Panc1 (cell line): Measurements from ENCODE around the gene HIPK2. TPM values are rescaled to one million over a fixed set of nuclear protein-coding genes. Genes with fewer than 3 reads are reported as not detected.

Experiments
- ATAC-seq: fragments of 200-7000 bp; cut with Tn5 transposase; 2 replicates; pipeline ENCODE4 v1.9.1; 2020; ENCODE audit warnings: mild to moderate bottlenecking, moderate library complexity
- BruUV-seq: library from RNA; stranded (reverse); fragments of 400-500 nt; replicated peaks from 2 replicates; lab custom pipeline; 2021; lab: Mats Ljungman, UMichigan
- CTCF ChIA-PET: fragments of 300-600 bp; sonication (Branson Sonifier 250); formaldehyde crosslinking; loops from one replicate; lab custom pipeline; 2022; ENCODE audit warnings: antibody characterized with exemption; lab: Charles Lee
- POLR2A ChIA-PET: fragments of 300-600 bp; sonication (Branson Sonifier 250); formaldehyde crosslinking; loops from one replicate; lab custom pipeline; 2022; ENCODE audit warnings: antibody characterized with exemption; lab: Charles Lee
- DNase-seq: peaks from one replicate; pipeline ENCODE4 v3.0.0-alpha.2; 2010; ENCODE audit warnings: low read depth, low spot score
- H3K27ac ChIP-seq: 2 replicates; pipeline ENCODE4 v1.5.1; 2011; ENCODE audit warnings: mild to moderate bottlenecking, low read length, inconsistent platforms
- H3K27me3 ChIP-seq: fragments of 200-500 bp; sonication (Bioruptor generic); 2 replicates; pipeline ENCODE4 v1.6.0; 2014; ENCODE audit warnings: low read length, inconsistent platforms; ENCODE audit not compliant: control insufficient read depth, insufficient read depth
- H3K36me3 ChIP-seq: fragments of 200-500 bp; sonication (Bioruptor generic); 2 replicates; pipeline ENCODE4 v1.5.1; 2014; ENCODE audit warnings: inconsistent platforms, mild to moderate bottlenecking, low read length, moderate library complexity; ENCODE audit not compliant: control insufficient read depth, insufficient read depth
- H3K4me1 ChIP-seq: 2 replicates; pipeline ENCODE4 v1.5.1; 2011; ENCODE audit warnings: inconsistent platforms, mild to moderate bottlenecking, low read length, moderate library complexity; ENCODE audit not compliant: control insufficient read depth, insufficient read depth
- H3K4me3 ChIP-seq, 2 experiments: 2 replicates each; pipeline ENCODE4 v1.5.1; 2011 to 2012; ENCODE audit warnings: low read depth in 2 of 2, low read length in 2 of 2, mild to moderate bottlenecking in 2 of 2, inconsistent platforms in 1 of 2, moderate library complexity in 1 of 2
- H3K9me3 ChIP-seq: fragments of 200-500 bp; sonication (Bioruptor generic); 2 replicates; pipeline ENCODE4 v1.5.1; 2014; ENCODE audit warnings: low read depth, mild to moderate bottlenecking, inconsistent platforms, low read length, moderate library complexity; ENCODE audit not compliant: control insufficient read depth, insufficient read depth
- POLR2AphosphoS5 ChIP-seq: IDR thresholded peaks from 2 replicates; pipeline ENCODE4 v1.6.1; 2012; ENCODE audit warnings: mild to moderate bottlenecking, low read depth, low read length, moderate library complexity
- SIN3A ChIP-seq: IDR thresholded peaks from 2 replicates; pipeline ENCODE4 v1.6.1; 2012; ENCODE audit warnings: low read depth, mild to moderate bottlenecking, low read length, moderate library complexity, borderline replicate concordance; ENCODE audit not compliant: insufficient read depth
- TCF7L2 ChIP-seq: IDR thresholded peaks from 2 replicates; pipeline ENCODE4 v1.6.1; 2011; ENCODE audit warnings: mild to moderate bottlenecking, low read depth, low read length, inconsistent platforms
- in situ Hi-C: cut with HindIII; loops from 2 replicates; pipeline ENCODE4 v1.10.0; 2016; ENCODE audit warnings: low sequenced_read_pairs, low pct_unique_long_range_greater_than_20kb
- intact Hi-C: fragments of 100-400 bp; cut with micrococcal nuclease; formaldehyde crosslinking; loops from one replicate; pipeline ENCODE4 v1.10.0; 2022; ENCODE audit not compliant: unreplicated experiment
- total RNA-seq: library from RNA; stranded (reverse); gene quantifications from one replicate; pipeline ENCODE4 v1.2.1, GENCODE V29; 2021; ENCODE audit not compliant: unreplicated experiment
- TF ChIP-seq, protein P1 (sequence below), 2 experiments: IDR thresholded peaks; 2 replicates each; pipeline ENCODE4 v1.6.1; 2011 to 2012; ENCODE audit warnings: low read depth in 2 of 2, control low read depth in 1 of 2, low read length in 1 of 2, mild to moderate bottlenecking in 1 of 2, moderate library complexity in 1 of 2; ENCODE audit not compliant: insufficient read depth in 1 of 2
- TF ChIP-seq, protein P2 (sequence below): fragments of 450-650 bp; IDR thresholded peaks from 2 replicates; pipeline ENCODE4 v1.5.1; 2017; ENCODE audit warnings: mild to moderate bottlenecking

HIPK2 gene
- total RNA-seq, 1 experiment from 2014 or later: 34.1 TPM

DNA sequence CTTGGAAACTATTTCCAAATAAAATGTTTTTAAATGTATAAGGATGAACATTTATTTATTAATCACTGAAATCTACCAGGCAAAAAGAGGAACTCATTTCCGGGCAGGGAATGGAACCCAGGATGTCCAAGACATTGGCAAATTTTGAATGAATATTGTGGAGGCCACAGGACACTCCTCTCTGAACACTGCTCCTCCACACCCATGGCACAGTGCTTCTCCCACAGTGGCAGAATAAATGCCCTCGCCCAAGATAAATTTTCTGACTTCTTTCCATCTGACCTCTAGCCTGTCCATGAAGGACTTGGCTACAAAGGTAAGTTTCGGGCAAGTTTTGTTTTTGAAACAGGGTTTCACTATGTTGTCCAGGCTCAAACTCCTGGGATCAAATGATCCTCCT lies 39.0 kb downstream of the HIPK2 start:
- TF ChIP-seq TCF7L2 (no peak), POLR2AphosphoS5 (no peak), SIN3A (no peak)
- TF ChIP-seq, protein P1, sequence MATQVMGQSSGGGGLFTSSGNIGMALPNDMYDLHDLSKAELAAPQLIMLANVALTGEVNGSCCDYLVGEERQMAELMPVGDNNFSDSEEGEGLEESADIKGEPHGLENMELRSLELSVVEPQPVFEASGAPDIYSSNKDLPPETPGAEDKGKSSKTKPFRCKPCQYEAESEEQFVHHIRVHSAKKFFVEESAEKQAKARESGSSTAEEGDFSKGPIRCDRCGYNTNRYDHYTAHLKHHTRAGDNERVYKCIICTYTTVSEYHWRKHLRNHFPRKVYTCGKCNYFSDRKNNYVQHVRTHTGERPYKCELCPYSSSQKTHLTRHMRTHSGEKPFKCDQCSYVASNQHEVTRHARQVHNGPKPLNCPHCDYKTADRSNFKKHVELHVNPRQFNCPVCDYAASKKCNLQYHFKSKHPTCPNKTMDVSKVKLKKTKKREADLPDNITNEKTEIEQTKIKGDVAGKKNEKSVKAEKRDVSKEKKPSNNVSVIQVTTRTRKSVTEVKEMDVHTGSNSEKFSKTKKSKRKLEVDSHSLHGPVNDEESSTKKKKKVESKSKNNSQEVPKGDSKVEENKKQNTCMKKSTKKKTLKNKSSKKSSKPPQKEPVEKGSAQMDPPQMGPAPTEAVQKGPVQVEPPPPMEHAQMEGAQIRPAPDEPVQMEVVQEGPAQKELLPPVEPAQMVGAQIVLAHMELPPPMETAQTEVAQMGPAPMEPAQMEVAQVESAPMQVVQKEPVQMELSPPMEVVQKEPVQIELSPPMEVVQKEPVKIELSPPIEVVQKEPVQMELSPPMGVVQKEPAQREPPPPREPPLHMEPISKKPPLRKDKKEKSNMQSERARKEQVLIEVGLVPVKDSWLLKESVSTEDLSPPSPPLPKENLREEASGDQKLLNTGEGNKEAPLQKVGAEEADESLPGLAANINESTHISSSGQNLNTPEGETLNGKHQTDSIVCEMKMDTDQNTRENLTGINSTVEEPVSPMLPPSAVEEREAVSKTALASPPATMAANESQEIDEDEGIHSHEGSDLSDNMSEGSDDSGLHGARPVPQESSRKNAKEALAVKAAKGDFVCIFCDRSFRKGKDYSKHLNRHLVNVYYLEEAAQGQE (IDR thresholded peaks at IDR 0.05; ENCODE audit: insufficient read depth in 1 of 2, low read depth in 2 of 2, low read length in 1 of 2): no peak
- TF ChIP-seq, protein P2, sequence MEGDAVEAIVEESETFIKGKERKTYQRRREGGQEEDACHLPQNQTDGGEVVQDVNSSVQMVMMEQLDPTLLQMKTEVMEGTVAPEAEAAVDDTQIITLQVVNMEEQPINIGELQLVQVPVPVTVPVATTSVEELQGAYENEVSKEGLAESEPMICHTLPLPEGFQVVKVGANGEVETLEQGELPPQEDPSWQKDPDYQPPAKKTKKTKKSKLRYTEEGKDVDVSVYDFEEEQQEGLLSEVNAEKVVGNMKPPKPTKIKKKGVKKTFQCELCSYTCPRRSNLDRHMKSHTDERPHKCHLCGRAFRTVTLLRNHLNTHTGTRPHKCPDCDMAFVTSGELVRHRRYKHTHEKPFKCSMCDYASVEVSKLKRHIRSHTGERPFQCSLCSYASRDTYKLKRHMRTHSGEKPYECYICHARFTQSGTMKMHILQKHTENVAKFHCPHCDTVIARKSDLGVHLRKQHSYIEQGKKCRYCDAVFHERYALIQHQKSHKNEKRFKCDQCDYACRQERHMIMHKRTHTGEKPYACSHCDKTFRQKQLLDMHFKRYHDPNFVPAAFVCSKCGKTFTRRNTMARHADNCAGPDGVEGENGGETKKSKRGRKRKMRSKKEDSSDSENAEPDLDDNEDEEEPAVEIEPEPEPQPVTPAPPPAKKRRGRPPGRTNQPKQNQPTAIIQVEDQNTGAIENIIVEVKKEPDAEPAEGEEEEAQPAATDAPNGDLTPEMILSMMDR: no peak
- CTCF ChIA-PET: interaction anchor here (0.5 to 0.8 kb wide), 3 partner anchors 13 to 248 kb away, joined by 3 read pairs; no protein-coding TSS in a partner anchor
- Histone ChIP-seq H3K9me3 (peaks cover under 1% of the 10 kb centered on the region; the same call in 1 of the 2 replicates), H3K4me1 (peaks cover 49% of the 10 kb centered on the region), H3K4me3 (no peak overlapping the region), H3K36me3 (no peaks in the 10 kb centered on the region), H3K27me3 (no peaks in the 10 kb centered on the region), H3K27ac (peak overlapping the region; percentile 24; the same call in 1 of the 2 replicates)
- POLR2A ChIA-PET: no interaction called here
- no TSS peak for BruUV-seq
- ATAC-seq (no peak), DNase-seq (no peak)
- in situ Hi-C loops (no loop called here), intact Hi-C loops (no loop called here)

DNA sequence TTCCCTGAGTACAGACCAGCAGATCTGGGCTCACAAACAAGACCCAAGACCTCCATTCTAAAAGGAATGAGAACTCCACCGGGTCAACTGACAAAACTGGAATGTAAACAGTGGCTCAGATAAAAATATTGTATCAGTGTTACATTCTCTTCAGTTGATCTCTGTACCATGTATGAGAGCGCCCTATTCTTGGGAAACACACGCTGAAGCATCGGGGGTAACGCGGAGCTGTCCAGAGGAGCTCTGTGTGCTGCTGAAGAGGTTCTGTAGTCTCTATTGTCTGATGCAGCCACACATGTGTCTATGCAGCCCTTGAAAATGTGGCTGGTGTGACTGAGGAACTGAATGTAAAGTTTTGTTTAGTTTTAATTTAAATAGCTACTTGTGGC lies 39.7 kb downstream of the HIPK2 start:
- no peaks in the 10 kb centered on the region for H3K36me3 ChIP-seq
- ChIA-PET CTCF (interaction anchor here (0.5 kb wide), 1 partner anchor 241 kb away, joined by 3 read pairs; no protein-coding TSS in a partner anchor), POLR2A (no interaction called here)
- H3K9me3 ChIP-seq: peaks cover 8% of the 10 kb centered on the region; the same call in 1 of the 2 replicates
- TF ChIP-seq SIN3A (no peak), TCF7L2 (no peak), POLR2AphosphoS5 (no peak)
- TF ChIP-seq, protein P2: no peak
- TF ChIP-seq, protein P1 (IDR thresholded peaks at IDR 0.05; ENCODE audit: insufficient read depth in 1 of 2, low read depth in 2 of 2, low read length in 1 of 2): 0 out of 4 replicates have a peak, but pooled peaks of 1 of the 2 experiments have one; percentile 26
- H3K4me3 ChIP-seq: no peak overlapping the region
- H3K27ac ChIP-seq: peak overlapping the region; percentile 49; the same call in 1 of the 2 replicates
- no peak for DNase-seq
- no peak for ATAC-seq
- in situ Hi-C loops (no loop called here), intact Hi-C loops (no loop called here)
- peaks cover 49% of the 10 kb centered on the region for H3K4me1 ChIP-seq
- H3K27me3 ChIP-seq: no peaks in the 10 kb centered on the region
- BruUV-seq: no TSS peak
